Esophagus squamous epithelium (tissue), 4 donors: ENCODE measurements around the gene PPP2R1B.

ENCODE experiments used
- POLR2A ChIP-seq, 4 donors: fragments of 450-650 bp; IDR thresholded peaks; one replicate each; pipeline ENCODE4 v1.6.1; 2017; ENCODE audit warnings: antibody characterized with exemption in 4 of 4, mild to moderate bottlenecking in 4 of 4, moderate library complexity in 3 of 4
- TF ChIP-seq, protein P1 (sequence below), 6 experiments: fragments of 450-650 bp in 4 of 6; fragments of 200-600 bp in 2 of 6; sonication (generic) in 2 of 6; IDR thresholded peaks; one replicate each; pipeline ENCODE4 v1.5.1; 2016 to 2019; ENCODE audit warnings: antibody characterized with exemption in 6 of 6, mild to moderate bottlenecking in 4 of 6, moderate library complexity in 4 of 6

- TF ChIP-seq POLR2A (IDR thresholded peaks at IDR 0.05), result no peak
- TF ChIP-seq, protein P1, sequence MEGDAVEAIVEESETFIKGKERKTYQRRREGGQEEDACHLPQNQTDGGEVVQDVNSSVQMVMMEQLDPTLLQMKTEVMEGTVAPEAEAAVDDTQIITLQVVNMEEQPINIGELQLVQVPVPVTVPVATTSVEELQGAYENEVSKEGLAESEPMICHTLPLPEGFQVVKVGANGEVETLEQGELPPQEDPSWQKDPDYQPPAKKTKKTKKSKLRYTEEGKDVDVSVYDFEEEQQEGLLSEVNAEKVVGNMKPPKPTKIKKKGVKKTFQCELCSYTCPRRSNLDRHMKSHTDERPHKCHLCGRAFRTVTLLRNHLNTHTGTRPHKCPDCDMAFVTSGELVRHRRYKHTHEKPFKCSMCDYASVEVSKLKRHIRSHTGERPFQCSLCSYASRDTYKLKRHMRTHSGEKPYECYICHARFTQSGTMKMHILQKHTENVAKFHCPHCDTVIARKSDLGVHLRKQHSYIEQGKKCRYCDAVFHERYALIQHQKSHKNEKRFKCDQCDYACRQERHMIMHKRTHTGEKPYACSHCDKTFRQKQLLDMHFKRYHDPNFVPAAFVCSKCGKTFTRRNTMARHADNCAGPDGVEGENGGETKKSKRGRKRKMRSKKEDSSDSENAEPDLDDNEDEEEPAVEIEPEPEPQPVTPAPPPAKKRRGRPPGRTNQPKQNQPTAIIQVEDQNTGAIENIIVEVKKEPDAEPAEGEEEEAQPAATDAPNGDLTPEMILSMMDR (IDR thresholded peaks at IDR 0.05), result no peak
These were observed 85.6 kb downstream of the PPP2R1B start for GRCh38 chr11:111680486-111681175.
